D721Med (cell line): Measurements from ENCODE around the gene IRS1.

Source experiments
- DNase-seq: peaks from one replicate; pipeline ENCODE4 v3.0.0; 2011; ENCODE audit warnings: low spot score; ENCODE audit not compliant: insufficient read length
- FAIRE-seq: peaks from 2 replicates; lab custom pipeline; 2011; peaks lifted over from hg19 to GRCh38; lab: Jason Lieb, UNC
- CTCF ChIP-seq: IDR thresholded peaks from 2 replicates; pipeline ENCODE4 v1.5.1; 2012; ENCODE audit warnings: mild to moderate bottlenecking, control low read depth; ENCODE audit not compliant: insufficient read depth; ENCODE audit errors: missing control alignments

IRS1 gene

DNA sequence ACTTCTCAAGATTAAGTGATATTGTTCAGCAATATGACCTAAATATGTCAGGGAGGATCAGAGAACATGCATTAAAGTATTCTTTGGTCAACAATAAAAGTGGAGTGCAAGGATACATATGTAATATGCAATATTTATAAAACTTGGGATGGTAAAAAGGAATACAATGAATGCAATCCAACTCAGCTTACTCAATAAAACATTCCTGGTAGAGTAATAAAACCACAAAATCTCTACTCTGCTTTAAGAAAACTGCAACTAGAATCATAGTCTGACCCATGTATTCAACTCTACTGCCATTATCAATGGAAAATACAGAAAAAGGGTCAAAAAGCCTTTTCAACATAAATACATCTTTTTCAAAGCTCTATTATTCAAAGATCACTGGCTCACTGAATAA is 11.6 kb downstream of the IRS1 start:
- no peak for TF ChIP-seq CTCF
- DNase-seq (no peak), FAIRE-seq (peak; percentile 82)

- DNase-seq = no peak
- no peak for FAIRE-seq
- TF ChIP-seq CTCF = no peak
These were observed 15.7 kb downstream of the IRS1 start for GRCh38 chr2:226783885-226784284.

GRCh38 chr2:226782092-226782713 is 17.4 kb downstream of the IRS1 start:
- FAIRE-seq (peak; percentile 48), DNase-seq (no peak)
- no peak for TF ChIP-seq CTCF

- DNase-seq (no peak), FAIRE-seq (no peak)
- no peak for TF ChIP-seq CTCF
These were observed 19.2 kb downstream of the IRS1 start for GRCh38 chr2:226780431-226780830.

DNA sequence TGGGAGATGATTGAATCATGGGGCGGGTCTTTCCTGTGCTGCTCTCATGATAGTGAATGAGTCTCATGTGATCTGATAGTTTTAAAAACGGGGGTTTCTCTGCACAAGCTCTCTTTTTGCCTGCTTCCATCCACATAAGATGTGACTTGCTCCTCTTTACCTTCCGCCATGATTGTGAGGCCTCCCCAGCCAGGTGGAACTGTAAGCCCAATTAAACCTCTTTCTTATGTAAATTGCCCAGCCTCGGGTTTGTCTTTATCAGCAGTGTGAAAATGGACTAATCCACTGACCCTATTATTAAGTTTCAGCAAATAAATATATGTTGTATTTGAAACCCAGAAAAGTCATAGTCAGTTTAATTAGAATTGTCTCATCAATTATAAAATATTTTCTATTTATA is 22.0 kb downstream of the IRS1 start:
- FAIRE-seq (no peak), DNase-seq (no peak)
- no peak for TF ChIP-seq CTCF

DNA sequence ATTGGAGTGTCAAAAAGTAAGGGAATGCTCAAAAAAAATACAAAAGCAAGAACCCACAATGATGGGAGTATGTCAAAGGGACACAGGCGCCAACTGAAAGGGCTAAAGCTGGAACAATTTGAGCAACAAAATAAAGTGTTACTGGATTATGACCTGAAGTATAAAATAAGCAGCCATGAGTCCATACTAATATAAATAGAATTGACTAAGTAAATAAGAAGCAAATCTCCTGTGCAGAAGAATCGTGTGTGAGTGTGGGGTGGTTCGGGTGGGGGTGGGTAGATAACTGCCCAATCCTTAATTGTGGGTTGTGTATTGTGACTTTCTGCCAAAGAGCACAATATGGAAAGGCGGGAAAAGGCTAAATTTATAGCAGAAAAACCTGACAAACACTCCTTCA is 23.5 kb downstream of the IRS1 start:
- no peak for TF ChIP-seq CTCF
- no peak for DNase-seq
- peak; percentile 63 for FAIRE-seq

- FAIRE-seq = no peak
- TF ChIP-seq CTCF = no peak
- no peak for DNase-seq
These were observed 24.5 kb downstream of the IRS1 start for GRCh38 chr2:226775032-226775509.
